Limb (tissue), 2 donors: Measurements from ENCODE around the gene ZBTB14.

Experiments used
- DNase-seq, 2 donors: peaks; one replicate each; pipeline ENCODE4 v3.0.0-alpha.2; 2016; ENCODE audit errors: extremely low spot score in 2 of 2

The ZBTB14 gene, protein sequence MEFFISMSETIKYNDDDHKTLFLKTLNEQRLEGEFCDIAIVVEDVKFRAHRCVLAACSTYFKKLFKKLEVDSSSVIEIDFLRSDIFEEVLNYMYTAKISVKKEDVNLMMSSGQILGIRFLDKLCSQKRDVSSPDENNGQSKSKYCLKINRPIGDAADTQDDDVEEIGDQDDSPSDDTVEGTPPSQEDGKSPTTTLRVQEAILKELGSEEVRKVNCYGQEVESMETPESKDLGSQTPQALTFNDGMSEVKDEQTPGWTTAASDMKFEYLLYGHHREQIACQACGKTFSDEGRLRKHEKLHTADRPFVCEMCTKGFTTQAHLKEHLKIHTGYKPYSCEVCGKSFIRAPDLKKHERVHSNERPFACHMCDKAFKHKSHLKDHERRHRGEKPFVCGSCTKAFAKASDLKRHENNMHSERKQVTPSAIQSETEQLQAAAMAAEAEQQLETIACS

DNA sequence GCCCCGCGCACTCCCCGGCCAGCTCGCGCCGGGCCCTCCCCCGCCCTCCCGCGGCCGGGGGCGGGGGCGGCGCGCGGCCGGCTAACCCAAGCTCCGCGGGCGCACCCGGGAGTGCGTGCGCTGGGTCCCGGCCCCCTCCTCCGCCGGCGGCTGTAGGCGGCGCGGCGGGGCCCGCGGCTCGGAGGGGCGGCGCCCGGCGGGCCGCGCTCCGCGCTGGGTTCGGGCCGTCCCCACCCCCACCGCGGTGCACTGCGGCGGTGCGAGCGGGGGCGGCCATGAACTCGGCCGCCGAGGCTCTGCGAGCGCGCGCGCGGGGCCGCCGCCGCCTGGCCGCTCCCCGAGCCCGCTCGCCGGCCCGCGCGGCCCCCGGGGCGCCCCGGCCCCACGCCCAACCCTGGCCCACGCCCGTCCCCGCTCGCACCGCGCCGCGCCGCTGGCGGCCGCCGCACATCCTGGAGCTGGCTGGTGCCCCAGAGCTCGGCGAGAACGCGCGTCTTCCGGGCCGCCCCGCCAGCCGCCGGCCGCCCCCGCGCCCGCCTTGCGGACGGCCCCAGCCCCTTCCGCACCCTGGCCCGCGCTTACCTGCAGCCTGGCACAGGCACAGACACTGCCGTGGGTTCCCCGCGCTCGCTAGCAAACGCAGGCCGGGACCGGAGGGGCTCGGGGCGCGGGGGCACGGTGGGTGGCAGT, at the start of gene ZBTB14:
Gene ZBTB14 (minus strand): TSS at position 496 of the 690 bp plus-strand sequence. CDS start 2,480 bp downstream, outside the sequence.
- peak; percentile 67 to 83 for DNase-seq

DNA sequence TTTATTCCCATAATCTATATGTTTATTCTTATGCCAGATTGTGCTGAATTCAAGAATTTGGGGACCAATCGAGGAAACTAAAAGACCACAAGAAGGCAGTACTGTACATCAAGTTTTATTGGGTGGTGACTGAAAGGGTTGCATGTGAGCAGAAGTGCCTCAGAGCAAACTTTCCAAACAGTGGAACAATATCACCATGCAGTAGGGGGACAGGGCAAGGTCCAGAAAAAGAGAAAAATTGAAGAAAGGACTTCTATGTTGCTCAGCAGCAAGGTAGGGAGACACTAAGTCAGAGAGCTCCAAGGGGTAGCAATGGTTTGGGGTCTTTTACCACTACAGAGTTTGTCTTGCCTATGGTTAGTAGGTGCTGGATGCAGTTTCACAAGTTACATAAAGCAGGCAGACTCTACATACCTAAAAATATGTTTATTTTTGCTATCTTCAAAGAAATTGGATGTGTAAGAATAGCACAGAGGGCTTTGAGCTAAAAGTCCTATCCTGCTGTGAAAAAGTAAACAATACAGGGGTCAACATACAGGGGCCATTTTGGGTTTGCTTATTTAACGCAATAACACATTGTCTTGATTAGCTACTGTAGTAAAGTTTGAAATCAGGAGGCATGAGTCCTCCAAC, 43.8 kb upstream of the ZBTB14 start:
- DNase-seq, result no peak

DNA sequence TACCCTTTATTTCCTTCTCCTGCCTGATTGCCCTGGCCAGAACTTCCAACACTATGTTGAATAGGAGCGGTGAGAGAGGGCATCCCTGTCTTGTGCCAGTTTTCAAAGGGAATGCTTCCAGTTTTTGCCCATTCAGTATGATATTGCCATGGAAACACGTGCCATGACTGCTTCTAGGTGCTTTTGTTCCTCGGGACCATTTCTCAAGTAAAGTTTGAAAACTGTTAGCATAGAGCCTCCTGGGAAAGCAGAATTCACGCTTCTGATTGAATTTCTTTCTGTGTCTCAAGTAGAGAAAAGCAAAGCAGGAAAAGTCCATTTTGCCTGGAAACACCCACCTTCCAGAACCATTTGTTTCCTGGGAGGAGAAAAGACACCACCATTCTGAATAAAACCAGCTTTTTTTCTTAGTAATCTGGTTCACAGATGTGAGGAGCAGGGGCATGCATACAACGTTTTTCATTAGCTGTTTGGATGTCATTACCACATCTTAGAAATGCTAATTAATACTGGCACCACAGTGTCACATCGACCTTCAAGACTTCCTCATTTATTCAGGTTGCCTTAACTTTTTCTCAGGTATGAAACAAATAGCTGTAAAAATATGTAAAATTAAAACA, 39.0 kb upstream of the ZBTB14 start:
- no peak for DNase-seq

DNA sequence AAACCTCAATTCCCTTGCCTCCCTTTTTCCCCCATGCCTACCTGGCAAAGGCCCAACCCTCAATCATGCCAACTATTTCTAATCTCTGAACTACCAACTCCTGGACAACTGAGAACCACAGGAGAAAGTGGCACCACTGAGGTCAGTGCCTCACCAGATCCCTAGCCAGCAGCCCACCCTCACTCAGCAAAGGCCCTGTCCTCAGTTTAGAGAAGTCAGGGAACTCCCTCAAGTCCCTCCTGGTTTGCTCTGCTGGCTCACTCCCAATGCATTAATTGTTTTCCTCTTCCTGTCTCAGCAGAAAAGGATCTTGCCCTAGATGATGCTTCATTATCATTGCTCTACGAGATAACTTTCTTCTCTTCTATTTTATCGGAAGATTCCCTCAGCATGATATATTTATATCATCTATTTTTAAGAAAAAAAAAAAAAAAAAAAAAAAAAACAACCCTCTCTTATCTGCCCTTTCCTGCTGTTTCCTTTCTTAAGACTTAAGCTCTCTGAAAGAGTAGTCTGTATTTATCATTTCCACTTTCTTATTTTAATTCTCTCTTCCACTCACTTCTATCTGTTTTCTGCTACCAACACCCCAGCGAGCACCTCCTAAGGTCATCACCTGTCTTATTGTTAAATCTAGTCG, 22.7 kb upstream of the ZBTB14 start:
- no peak for DNase-seq

DNA sequence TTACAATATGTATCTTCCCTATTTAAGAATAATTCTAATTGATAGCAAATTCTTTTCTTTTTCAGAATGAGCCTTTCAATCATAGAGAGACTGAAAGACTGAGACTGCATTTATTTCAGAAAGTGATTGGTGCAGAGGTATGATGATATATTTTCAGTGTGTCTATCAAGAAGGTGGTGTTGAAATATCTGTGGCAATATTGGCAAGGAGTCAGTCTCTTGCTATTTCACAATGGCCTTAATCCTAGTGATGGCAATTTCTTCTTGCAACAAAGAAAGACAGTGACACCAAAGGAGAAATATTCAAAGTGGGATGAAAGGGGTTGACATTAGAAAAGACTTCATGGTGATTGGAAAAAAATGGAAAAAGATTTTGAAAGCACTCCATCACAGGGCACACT, 21.7 kb upstream of the ZBTB14 start:
- no peak for DNase-seq

DNA sequence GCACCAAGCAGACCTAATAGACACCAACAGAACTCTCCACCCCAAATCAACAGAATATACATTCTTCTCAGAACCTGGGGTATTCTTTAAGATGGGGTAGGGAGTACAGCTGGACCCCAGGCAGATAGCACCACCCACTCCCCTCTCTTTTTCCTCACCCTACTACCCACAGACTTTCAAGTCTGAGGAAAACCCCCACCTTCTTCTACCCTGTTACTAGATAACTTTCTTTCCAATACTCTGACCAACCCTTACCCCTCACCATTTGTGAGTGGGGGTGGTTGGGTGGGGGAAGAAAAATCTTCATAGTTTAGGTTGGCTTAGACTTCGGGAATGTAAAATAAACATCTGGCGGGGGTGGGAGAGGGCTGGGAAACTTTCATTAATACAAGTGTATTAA, 20.3 kb upstream of the ZBTB14 start:
- DNase-seq, result no peak

DNA sequence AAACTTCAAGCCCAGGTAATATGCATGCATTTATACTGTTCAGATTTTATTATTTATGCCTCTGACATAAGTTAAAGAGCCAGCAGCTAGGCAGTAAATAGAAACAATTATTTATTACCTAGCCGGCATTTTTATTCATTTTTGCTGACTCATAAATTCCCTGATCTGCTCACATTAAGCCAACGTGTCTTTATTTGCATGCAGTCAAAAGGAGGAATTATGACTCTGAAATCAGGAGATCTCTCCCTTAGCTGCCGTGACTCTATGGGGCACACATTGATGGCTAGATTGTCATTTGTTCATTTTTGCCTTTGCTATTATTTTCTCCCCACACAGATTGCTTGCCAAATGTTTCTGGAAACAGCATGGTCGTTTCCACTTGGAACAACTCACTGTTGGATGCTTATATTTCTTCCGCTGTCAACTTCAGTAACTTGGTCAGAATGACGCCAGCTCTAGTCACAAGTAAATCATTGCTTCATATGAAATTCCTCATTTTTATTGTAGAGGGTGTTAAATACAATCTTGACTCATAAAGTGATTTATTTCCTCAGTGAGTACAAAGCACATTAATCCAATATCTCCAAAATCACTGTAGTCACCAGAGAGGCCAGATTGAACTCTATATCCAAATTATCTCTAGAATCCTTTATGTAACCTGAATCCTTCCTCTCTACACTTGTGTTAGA, 15.9 kb upstream of the ZBTB14 start:
- DNase-seq, result no peak

DNA sequence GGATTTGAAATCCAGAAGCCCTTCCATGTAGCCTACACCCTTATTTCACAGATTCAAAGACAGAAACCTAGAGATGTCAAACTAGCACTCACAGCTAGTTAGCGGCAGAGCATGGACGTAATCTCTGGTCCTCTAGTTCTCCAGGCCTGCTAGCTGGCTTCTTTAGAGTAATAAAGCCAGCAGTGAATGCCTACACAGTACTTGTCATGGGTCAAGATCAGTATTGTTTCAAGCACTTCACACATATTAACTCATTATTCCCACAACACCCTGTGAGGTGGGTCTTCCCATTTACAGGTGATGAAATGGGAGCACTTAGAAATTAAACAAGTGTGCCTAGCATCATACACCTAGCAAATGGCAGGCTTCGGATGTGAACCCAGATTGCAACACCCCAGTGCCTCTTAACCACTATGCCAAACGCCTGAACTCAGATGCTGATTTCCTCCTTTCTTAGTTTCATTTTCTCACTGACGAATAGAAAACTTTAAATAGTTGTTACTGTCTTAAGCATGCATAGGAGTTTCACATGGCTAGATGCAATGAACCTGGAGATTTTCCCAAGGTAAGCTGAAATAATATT, 14.5 kb upstream of the ZBTB14 start:
- no peak for DNase-seq

DNA sequence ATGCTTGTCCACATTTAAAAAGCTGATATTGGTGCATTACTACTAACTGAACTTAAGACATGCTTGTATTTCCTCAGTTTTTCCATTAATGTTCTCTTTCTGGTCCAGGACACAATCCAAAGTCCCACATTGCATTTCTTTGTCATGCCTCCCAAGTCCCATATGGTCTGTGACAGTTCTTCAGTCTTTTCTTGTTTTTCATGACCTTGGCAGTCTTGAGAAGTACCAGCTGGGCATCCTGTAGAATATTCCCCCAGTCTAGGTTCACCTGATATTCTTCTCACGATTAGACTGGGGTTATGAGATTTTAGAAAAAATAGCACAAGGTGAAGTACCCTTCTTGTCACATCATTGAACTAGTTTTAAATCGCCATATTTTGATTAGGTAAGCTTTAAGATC, 10.3 kb upstream of the ZBTB14 start:
- DNase-seq, result no peak

DNA sequence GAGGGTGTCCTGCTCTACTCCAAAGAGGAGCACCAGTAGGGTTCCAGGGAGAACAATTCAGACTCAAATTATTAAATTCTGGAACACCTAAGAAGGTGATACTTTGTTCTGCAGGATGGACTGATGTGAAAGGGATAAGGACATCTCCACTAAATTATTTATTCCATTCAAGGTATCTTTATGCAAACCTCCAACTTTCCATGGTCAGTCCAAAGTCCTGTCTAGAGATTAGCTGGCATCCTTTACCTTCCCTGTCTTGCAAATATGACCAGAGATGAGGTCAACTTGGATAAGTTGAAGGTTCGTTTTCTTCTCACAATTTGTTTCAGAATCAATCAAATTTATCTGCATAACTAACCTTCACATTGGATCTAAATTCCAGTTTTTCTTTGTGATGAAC, 8.7 kb upstream of the ZBTB14 start:
- no peak for DNase-seq

DNA sequence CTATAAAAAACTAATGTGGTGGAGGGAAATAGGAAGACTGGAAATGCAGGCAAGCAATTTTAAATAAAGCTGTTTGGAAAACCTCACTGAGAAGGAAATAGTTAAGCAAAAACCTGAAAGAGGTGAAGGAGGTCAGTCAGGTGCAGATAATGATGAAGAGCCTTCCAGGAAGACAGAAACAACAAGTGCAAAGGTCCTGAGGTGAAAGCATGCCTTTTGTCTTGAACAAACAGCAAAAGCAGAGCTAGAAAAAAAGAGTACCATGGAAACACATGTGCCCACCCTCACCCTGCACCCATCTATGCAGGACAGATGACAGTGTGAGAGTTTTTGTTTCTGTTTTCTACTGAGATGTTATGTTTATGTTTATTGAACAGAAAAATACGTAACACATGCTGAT, 8.1 kb upstream of the ZBTB14 start:
- no peak for DNase-seq

DNA sequence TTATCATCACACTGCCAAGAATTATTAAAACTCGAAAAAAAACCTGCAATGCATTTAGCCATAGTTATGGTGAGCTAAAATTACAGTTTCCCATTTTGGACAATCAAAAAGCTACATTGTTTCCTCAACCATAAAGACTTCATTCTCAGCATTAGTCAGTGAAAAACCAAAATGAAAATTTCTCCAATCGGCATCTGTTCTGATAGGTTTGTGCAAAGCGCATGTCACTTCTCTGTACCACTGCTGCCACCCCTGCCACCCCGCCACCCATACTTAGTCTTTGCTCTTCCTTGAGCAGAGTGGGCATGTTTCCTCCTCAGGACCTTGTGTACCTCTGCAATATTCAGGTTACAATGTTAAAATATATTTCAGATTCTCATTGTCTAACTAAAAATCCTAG, 7.1 kb upstream of the ZBTB14 start:
- no peak for DNase-seq

DNA sequence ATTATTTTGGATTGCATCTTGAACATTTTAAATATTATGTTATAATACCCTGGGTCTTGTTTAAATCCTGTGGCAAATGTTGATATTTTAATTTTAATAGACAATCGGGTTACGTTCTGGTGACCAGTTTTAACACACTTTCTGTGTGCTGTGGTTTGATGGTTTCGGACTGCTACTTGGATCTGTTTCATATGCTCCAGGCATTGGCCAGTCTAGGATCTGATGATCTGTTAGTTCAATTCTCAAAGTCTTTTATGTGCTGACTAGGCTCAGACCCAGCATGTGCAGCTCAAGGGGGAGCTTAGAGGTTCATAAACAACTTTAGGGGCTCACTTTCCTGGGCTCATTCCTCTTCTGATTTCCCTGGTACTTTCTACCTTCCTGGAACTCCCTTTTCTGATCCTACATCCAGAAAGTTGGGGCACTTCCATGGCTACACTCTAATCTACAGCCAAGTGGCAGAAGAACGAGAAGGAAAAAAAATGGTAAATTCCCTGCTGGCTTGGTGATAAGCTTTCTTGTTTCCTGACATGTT, 5.0 kb upstream of the ZBTB14 start:
- no peak for DNase-seq

DNA sequence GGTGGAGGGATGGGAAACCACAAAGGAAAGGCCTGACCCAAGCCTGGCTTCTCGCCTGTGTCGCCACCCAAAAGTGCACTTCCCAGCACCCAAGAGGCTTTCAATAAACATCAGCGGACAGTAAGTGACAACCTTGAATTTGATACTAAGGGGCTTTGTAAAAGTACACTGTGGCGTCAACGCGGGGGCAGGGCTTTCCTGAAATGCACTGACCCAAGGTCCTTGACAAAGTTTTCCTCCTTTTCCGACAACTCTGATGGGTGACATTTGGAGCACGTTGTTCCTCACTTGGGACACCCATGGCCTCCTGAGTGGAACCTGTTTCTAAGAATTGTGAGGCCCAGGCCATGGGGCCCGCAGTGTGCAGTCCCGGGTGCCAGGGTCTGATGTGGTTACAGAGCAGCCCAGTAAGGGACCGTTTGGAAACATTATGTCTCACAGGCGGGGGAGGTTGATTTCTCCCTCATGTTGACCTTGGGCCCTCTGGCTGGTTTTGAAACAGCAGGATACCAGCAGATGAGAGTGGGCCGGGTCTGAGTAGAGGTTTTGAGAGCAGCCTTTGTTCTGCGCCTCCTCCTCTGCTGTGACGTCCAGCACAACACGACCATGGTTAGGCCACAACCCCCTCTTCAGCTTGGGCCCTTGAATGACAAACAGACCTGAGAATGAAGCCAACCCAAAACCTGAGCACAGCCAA, 2.8 kb upstream of the ZBTB14 start:
- no peak for DNase-seq

DNA sequence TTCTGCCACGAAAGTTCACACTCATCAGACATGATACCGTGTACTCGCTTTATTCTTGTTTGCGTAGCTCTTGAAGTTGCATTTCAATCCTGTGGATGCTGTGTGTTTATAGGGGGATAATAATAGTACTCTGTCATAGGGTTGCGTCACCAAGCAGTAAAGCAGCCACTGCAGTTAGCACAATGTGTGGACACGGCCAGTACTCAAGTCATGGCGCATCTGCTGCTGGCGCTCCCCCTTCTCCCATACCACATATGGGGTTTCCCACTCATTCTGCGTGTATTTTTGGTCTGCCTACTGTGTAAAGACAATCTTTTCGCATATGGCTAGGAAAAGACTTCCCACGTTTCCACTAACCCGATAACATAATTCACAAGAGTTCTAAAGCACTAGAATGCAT, 2.1 kb upstream of the ZBTB14 start:
- DNase-seq, result no peak

DNA sequence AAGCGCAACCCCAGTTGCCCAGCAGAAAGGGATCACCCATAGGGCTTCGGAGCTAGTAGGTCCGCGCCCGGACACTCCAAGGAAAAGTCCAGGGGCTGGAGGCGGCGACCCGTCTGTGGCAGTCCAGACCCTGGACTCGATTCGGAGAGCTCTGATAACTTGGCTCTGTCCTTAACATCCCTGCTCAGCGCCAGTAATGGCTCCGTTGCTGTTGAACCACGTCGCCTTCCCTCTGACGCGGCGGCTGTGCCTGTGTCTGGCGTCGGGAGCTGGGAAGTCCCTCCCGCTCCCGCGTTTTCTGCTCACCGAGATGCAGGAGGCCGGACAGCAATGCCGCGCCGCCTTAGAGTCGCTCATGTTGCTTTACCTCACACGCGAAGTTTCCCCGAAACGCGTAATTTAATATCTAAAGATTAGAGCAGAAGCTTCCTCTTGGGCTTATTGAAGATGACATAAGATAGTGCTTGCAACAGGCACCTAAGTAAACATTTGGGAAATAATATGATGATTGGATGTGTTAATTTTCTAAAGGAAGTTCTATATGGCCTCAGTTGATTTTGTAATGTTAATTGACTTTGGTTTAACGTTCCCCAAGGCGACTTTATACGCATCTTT, 1.3 kb upstream of the ZBTB14 start:
- peak; percentile 86 to 90 for DNase-seq

DNA sequence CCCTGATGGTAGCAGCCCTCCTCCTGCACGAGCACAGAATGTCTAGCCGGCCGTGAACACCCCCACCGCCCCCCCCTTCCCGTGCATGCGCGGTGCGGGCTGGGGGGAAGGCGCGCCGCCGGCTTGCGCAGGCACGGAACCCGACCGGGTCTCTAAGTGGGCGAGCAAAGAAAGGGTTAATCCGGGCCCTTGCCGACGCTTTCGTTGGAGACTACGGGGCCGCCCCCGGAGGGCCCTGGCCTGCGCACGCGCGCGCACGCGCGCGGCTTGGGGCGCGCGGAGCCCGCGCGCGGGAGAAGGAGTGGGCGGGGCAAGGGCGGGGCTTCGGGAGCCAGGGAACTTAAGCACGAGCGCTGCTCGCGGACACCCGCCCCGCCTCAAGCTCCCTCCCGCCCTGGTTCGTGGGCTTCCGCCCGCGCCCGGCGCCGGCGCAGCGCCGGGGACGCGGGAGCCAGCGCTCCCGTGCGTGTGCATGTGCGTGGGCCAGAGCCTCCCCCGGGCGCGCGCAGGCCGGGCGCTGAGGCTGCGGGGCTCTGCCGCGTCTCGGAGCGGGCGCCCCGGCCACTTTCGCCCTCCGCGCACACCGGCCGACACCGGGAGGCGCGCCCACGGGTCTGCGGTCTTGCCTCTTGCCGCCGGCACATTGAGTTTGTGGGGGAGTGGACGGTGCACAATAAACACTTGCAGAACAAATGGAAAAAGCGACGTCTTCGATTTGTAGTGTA, 617 bp upstream of the ZBTB14 start:
- peak; percentile 96 to 97 for DNase-seq

DNA sequence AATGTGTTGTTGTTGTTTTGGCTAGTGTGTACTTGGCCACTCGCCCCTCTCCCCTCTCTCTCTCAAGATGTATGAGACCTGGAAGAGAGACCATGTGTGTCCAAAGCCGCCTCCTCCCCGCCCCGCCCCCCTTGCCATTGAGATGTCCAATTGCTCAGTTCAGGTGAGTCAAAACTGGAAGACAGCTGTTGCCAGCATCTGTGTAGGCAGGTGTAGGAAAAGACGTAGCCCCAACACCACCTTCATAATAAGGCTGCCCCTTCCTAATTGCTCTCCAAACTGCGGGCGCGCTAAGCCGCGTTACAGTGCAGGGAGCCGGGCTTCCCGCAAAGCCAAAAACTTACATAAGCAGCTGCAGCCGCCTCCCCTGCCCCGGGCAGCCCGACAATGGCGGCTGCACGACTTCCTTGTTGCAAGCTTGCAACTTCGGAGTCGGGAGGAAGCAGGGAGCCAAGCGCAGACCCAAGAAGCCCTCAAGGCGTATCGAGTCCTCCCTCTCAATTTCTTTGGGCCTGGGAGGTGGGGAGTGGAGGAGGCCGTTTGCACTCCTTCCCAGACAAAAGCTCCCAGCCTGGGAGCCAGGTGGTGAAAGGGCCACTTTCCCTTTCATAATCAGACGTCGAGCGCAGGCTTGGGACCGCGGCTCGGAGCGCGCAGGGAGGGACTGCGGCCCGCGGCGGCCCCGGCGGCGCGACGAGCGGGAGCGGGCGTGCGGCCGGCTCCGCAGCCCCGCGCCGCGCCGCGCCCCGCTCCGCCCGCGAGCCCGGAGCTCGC, 882 bp downstream of the ZBTB14 start:
- peak; percentile 66 to 78 for DNase-seq
